Neutrophil (primary cell): Measurements from ENCODE around the gene SEL1L3.

Experiments
- H3K27ac ChIP-seq: fragments of 200-600 bp; sonication (generic); 2 replicates; pipeline ENCODE4 v1.5.1; 2016; ENCODE audit warnings: mild to moderate bottlenecking, moderate library complexity
- H3K27me3 ChIP-seq: fragments of 200-600 bp; sonication (generic); 2 replicates; pipeline ENCODE4 v1.6.0; 2016; ENCODE audit warnings: mild to moderate bottlenecking
- H3K36me3 ChIP-seq: fragments of 200-600 bp; sonication (generic); 2 replicates; pipeline ENCODE4 v1.5.1; 2017
- H3K4me1 ChIP-seq, 2 experiments: fragments of 200-600 bp in 1 of 2; sonication (generic) in 1 of 2; 1 replicate in 1 of 2; 2 replicates in 1 of 2; pipeline versions ENCODE4 v1.5.1 to v1.6.1; 2013 to 2016; ENCODE audit warnings: low read depth in 1 of 2, low read length in 1 of 2, mild to moderate bottlenecking in 1 of 2, moderate library complexity in 1 of 2; ENCODE audit not compliant: control insufficient read depth in 1 of 2, insufficient read depth in 1 of 2
- H3K4me3 ChIP-seq, 2 experiments: fragments of 200-600 bp in 1 of 2; sonication (generic) in 1 of 2; 1 replicate in 1 of 2; 2 replicates in 1 of 2; pipeline ENCODE4 v1.5.1; 2013 to 2016; ENCODE audit warnings: low read depth in 1 of 2, low read length in 1 of 2, mild to moderate bottlenecking in 1 of 2, moderate library complexity in 1 of 2
- H3K9me3 ChIP-seq: fragments of 200-600 bp; sonication (generic); 2 replicates; pipeline ENCODE4 v1.5.1; 2016
- CTCF ChIP-seq: fragments of 200-600 bp; sonication (generic); IDR thresholded peaks from 2 replicates; pipeline ENCODE4 v1.5.1; 2016; ENCODE audit warnings: antibody characterized with exemption

Gene SEL1L3

GRCh38 chr4:25890571-25891485 lies 28.0 kb upstream of the SEL1L3 start:
- no peak overlapping the region for H3K27ac ChIP-seq
- H3K27me3 ChIP-seq, result no peaks in the 10 kb centered on the region
- no peak for TF ChIP-seq CTCF
- H3K4me3 ChIP-seq, result no peak overlapping the region
- no peaks in the 10 kb centered on the region for H3K4me1 ChIP-seq
- H3K36me3 ChIP-seq, result no peaks in the 10 kb centered on the region
- no peaks in the 10 kb centered on the region for H3K9me3 ChIP-seq

- H3K4me1 ChIP-seq, result no peaks in the 10 kb centered on the region
- H3K9me3 ChIP-seq, result no peaks in the 10 kb centered on the region
- H3K4me3 ChIP-seq, result no peak overlapping the region
- H3K27ac ChIP-seq, result no peak overlapping the region
- TF ChIP-seq CTCF, result no peak
- H3K36me3 ChIP-seq, result no peaks in the 10 kb centered on the region
- no peaks in the 10 kb centered on the region for H3K27me3 ChIP-seq
These were observed 27.1 kb upstream of the SEL1L3 start for GRCh38 chr4:25889589-25890503.

DNA sequence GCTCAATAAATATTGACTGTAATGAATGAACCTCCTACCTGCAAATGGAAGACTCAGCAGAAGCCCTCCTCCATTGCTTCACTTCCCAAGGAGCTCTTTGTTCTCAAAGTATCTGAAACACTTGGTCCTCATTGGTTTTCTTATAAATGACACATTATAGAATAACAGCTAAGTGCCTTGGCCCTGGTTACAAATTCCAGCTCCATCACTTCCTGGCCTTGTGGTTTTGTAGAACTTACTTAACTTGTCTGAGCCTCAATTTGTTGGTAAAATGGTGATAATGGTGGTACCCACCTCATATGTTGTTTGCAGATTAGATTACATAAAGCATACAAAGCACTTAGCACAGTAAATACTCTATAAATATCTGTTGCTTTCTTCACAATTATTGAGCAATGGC lies 26.0 kb upstream of the SEL1L3 start:
- Histone ChIP-seq H3K27ac (no peak overlapping the region), H3K27me3 (no peaks in the 10 kb centered on the region), H3K4me1 (no peaks in the 10 kb centered on the region), H3K36me3 (no peaks in the 10 kb centered on the region), H3K9me3 (no peaks in the 10 kb centered on the region), H3K4me3 (no peak overlapping the region)
- no peak for TF ChIP-seq CTCF

DNA sequence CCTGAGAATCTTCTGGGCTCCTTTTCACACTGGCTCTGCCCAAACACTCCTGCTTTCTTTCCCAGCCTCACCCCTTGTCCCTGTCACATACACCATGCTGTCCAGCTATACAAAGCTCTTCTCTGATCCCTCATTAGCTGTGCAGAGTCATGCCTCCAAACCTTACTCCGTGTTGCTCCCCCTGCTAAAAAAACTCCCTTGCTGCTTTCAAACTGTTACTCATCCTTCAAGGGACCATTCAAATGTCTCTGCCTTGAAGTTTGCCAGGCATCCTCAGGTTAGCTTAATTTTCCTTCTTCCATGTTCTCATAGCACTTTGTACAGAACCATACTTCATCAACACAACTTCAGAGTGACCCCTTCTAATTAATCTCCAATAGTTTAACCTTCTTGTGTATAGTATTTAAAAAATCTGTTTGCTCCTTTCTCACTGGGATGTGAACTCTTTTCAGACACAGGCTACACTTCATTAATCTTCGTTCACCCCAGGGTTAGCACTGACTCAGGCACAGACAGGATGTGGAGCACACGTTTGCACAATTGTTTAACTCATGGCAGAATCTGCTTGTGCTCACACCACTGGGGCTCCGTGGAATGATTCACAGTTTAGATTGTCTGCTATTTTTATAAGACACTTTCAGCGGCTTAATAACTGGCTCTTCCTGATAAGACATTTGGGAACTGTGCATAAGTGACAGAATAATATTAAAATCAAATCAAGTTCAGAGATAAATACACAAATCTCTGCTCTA lies 21.4 kb upstream of the SEL1L3 start:
- no peaks in the 10 kb centered on the region for H3K9me3 ChIP-seq
- H3K27me3 ChIP-seq, result no peaks in the 10 kb centered on the region
- TF ChIP-seq CTCF, result no peak
- H3K36me3 ChIP-seq, result no peaks in the 10 kb centered on the region
- H3K27ac ChIP-seq, result no peak overlapping the region
- no peak overlapping the region for H3K4me3 ChIP-seq
- H3K4me1 ChIP-seq, result no peaks in the 10 kb centered on the region

GRCh38 chr4:25883565-25883964 lies 20.8 kb upstream of the SEL1L3 start:
- Histone ChIP-seq H3K9me3 (no peaks in the 10 kb centered on the region), H3K4me1 (no peaks in the 10 kb centered on the region), H3K27me3 (no peaks in the 10 kb centered on the region), H3K36me3 (no peaks in the 10 kb centered on the region), H3K4me3 (no peak overlapping the region), H3K27ac (no peak overlapping the region)
- no peak for TF ChIP-seq CTCF
